SK-N-SH (cell line): ENCODE measurements around the gene KRTAP6-1. TPM values are rescaled to one million over a fixed set of nuclear protein-coding genes. Genes with fewer than 3 reads are reported as not detected.

Source experiments
- CTCF ChIA-PET: fragments of 300-600, 350-600 bp; formaldehyde crosslinking; extraction: SDS; loops from one replicate; lab custom pipeline; 2021; lab: Yijun Ruan, JAX
- POLR2A ChIA-PET: fragments of 350-600 bp; sonication (Branson Sonifier 250); formaldehyde crosslinking; extraction: SDS; loops from one replicate; lab custom pipeline; 2020; ENCODE audit warnings: antibody characterized with exemption, inconsistent platforms; lab: Yijun Ruan, JAX
- DNase-seq: peaks from one replicate; pipeline ENCODE4 v3.0.0; 2012
- H2AFZ ChIP-seq: fragments of 200-600 bp; sonication (generic); 2 replicates; pipeline ENCODE4 v1.8.1; 2016; ENCODE audit warnings: antibody characterized with exemption, mild to moderate bottlenecking, low read depth
- H3F3A ChIP-seq: fragments of 200-600 bp; sonication (generic); replicated peaks from 2 replicates; pipeline ENCODE3; 2016; ENCODE audit warnings: antibody characterized with exemption, mild to moderate bottlenecking; ENCODE audit not compliant: insufficient read depth
- H3K27ac ChIP-seq, 2 experiments: fragments of 200-500 bp in 1 of 2; fragments of 200-600 bp in 1 of 2; sonication (Bioruptor generic) in 1 of 2; sonication (generic), shearing (Covaris generic) in 1 of 2; 2 replicates each; pipeline versions ENCODE4 v1.5.1 to v1.6.1; 2014 to 2016; ENCODE audit warnings: low read depth in 2 of 2, inconsistent platforms in 1 of 2, low read length in 1 of 2, mild to moderate bottlenecking in 1 of 2, mixed read lengths in 1 of 2
- H3K27me3 ChIP-seq: fragments of 200-600 bp; sonication (generic), shearing (Covaris generic); 2 replicates; pipeline ENCODE4 v1.6.1; 2016; ENCODE audit warnings: mixed run types; ENCODE audit not compliant: insufficient read depth
- H3K36me3 ChIP-seq, 2 experiments: fragments of 200-500 bp in 1 of 2; fragments of 200-600 bp in 1 of 2; sonication (Bioruptor generic) in 1 of 2; sonication (generic) in 1 of 2; replicated peaks in 1 of 2; 2 replicates each; pipeline versions ENCODE3 to v1.5.1; 2014 to 2016; ENCODE audit warnings: low read length in 1 of 2, mild to moderate bottlenecking in 1 of 2; ENCODE audit not compliant: insufficient read depth in 2 of 2, control insufficient read depth in 1 of 2
- H3K4me1 ChIP-seq, 2 experiments: fragments of 200-500 bp in 1 of 2; fragments of 200-600 bp in 1 of 2; sonication (Bioruptor generic) in 1 of 2; sonication (generic), shearing (Covaris generic) in 1 of 2; 2 replicates each; pipeline versions ENCODE4 v1.5.1 to v1.6.1; 2014 to 2016; ENCODE audit warnings: low read depth in 1 of 2, low read length in 1 of 2, mixed run types in 1 of 2; ENCODE audit not compliant: insufficient read depth in 2 of 2, control insufficient read depth in 1 of 2
- H3K4me2 ChIP-seq: fragments of 200-600 bp; sonication (generic), shearing (Covaris generic); 2 replicates; pipeline ENCODE4 v1.6.1; 2017; ENCODE audit warnings: mixed run types
- H3K4me3 ChIP-seq, 2 experiments: fragments of 200-500 bp in 1 of 2; fragments of 200-600 bp in 1 of 2; sonication (Bioruptor generic) in 1 of 2; sonication (generic), shearing (Covaris generic) in 1 of 2; 2 replicates each; pipeline versions ENCODE4 v1.5.1 to v1.8.1; 2014 to 2016; ENCODE audit warnings: low read depth in 2 of 2, inconsistent platforms in 1 of 2, low read length in 1 of 2, mild to moderate bottlenecking in 1 of 2, mixed read lengths in 1 of 2, moderate library complexity in 1 of 2
- H3K79me2 ChIP-seq: fragments of 200-600 bp; sonication (generic); 2 replicates; pipeline ENCODE4 v1.8.1; 2017; ENCODE audit warnings: mild to moderate bottlenecking; ENCODE audit not compliant: insufficient read depth
- H3K9ac ChIP-seq: fragments of 200-600 bp; sonication (generic); 2 replicates; pipeline ENCODE4 v1.6.1; 2017; ENCODE audit warnings: mixed run types
- H3K9me2 ChIP-seq: fragments of 200-600 bp; sonication (generic); 2 replicates; pipeline ENCODE4 v1.6.1; 2017; ENCODE audit warnings: mixed run types
- H3K9me3 ChIP-seq: fragments of 200-600 bp; sonication (generic); 2 replicates; pipeline ENCODE4 v1.6.1; 2017; ENCODE audit warnings: mixed run types, mild to moderate bottlenecking, moderate library complexity
- H4K20me1 ChIP-seq: fragments of 200-600 bp; sonication (generic); 2 replicates; pipeline ENCODE4 v1.6.1; 2017; ENCODE audit warnings: mild to moderate bottlenecking, mixed run types; ENCODE audit not compliant: insufficient read depth
- CHD2 ChIP-seq: fragments of 150-350 bp; IDR thresholded peaks from 2 replicates; pipeline ENCODE4 v1.6.1; 2018; ENCODE audit warnings: low read length; ENCODE audit not compliant: partially characterized antibody
- CTCF ChIP-seq: fragments of 200-600 bp; sonication (generic); IDR thresholded peaks from 2 replicates; pipeline ENCODE4 v1.6.1; 2017; ENCODE audit warnings: antibody characterized with exemption, mild to moderate bottlenecking, moderate library complexity
- ELF1 ChIP-seq: IDR thresholded peaks from 2 replicates; pipeline ENCODE4 v1.4.0; 2012
- EZH2phosphoT487 ChIP-seq: fragments of 200-600 bp; sonication (generic); IDR thresholded peaks from 2 replicates; pipeline ENCODE4 v1.6.1; 2017; ENCODE audit warnings: low read depth, mixed run types, mild to moderate bottlenecking, antibody characterized with exemption, moderate library complexity, borderline replicate concordance
- FOXM1 ChIP-seq: IDR thresholded peaks from 2 replicates; pipeline ENCODE4 v1.4.0; 2012; ENCODE audit warnings: low read depth, mild to moderate bottlenecking
- GABPA ChIP-seq: IDR thresholded peaks from 2 replicates; pipeline ENCODE4 v1.4.0; 2012; ENCODE audit warnings: low read depth, mild to moderate bottlenecking
- GATA2 ChIP-seq: sonication (generic); formaldehyde crosslinking; IDR thresholded peaks from 2 replicates; pipeline ENCODE4 v1.5.0; 2020; ENCODE audit warnings: mild to moderate bottlenecking, missing genetic modification reagents
- JUND ChIP-seq: IDR thresholded peaks from 2 replicates; pipeline ENCODE4 v1.4.0; 2012
- RAD21 ChIP-seq: IDR thresholded peaks from 2 replicates; pipeline ENCODE4 v1.6.1; 2012; ENCODE audit warnings: mild to moderate bottlenecking, low read length
- RCOR1 ChIP-seq: fragments of 150-350 bp; IDR thresholded peaks from 2 replicates; pipeline ENCODE4 v1.6.1; 2017; ENCODE audit warnings: antibody characterized with exemption, low read length
- REST ChIP-seq: IDR thresholded peaks from 2 replicates; pipeline ENCODE4 v1.6.1; 2012; ENCODE audit warnings: mild to moderate bottlenecking, low read depth, low read length, moderate library complexity
- RFX5 ChIP-seq: IDR thresholded peaks from 2 replicates; pipeline ENCODE4 v1.6.1; 2012; ENCODE audit warnings: mild to moderate bottlenecking, improper control_type of control experiment, low read length
- RXRA ChIP-seq: IDR thresholded peaks from 2 replicates; pipeline ENCODE4 v1.4.0; 2012; ENCODE audit warnings: low read depth, mild to moderate bottlenecking, borderline replicate concordance
- SIN3A ChIP-seq: IDR thresholded peaks from 2 replicates; pipeline ENCODE4 v1.6.1; 2012; ENCODE audit warnings: low read depth, mild to moderate bottlenecking, low read length, moderate library complexity, borderline replicate concordance
- TAF1 ChIP-seq: IDR thresholded peaks from 2 replicates; pipeline ENCODE4 v1.6.1; 2012; ENCODE audit warnings: low read depth, mild to moderate bottlenecking, low read length, moderate library complexity, borderline replicate concordance
- TCF12 ChIP-seq: IDR thresholded peaks from 2 replicates; pipeline ENCODE4 v1.4.0; 2012
- USF2 ChIP-seq: fragments of 150-350 bp; IDR thresholded peaks from 2 replicates; pipeline ENCODE4 v1.6.1; 2017; ENCODE audit warnings: antibody characterized with exemption, low read length, low read depth, borderline replicate concordance
- YY1 ChIP-seq: IDR thresholded peaks from 2 replicates; pipeline ENCODE4 v1.4.0; 2012; ENCODE audit warnings: low read depth, mild to moderate bottlenecking
- polyA plus RNA-seq, 3 experiments: library from polyadenylated mRNA; depleted of rRNA; stranded (reverse); fragments of >200 nt; gene quantifications; 2 replicates each; pipeline ENCODE4 v1.2.3, GENCODE V29; 2012
- TF ChIP-seq, protein P1 (sequence below): IDR thresholded peaks from 2 replicates; pipeline ENCODE4; 2012
- TF ChIP-seq, protein P2 (sequence below): fragments of 150-350 bp; IDR thresholded peaks from 2 replicates; pipeline ENCODE4 v1.6.1; 2016; ENCODE audit warnings: mild to moderate bottlenecking, low read depth, low read length

The KRTAP6-1 gene
- polyA plus RNA-seq, 1 of the 3 experiments (the other 2 are of a cell fraction): not detected

DNA sequence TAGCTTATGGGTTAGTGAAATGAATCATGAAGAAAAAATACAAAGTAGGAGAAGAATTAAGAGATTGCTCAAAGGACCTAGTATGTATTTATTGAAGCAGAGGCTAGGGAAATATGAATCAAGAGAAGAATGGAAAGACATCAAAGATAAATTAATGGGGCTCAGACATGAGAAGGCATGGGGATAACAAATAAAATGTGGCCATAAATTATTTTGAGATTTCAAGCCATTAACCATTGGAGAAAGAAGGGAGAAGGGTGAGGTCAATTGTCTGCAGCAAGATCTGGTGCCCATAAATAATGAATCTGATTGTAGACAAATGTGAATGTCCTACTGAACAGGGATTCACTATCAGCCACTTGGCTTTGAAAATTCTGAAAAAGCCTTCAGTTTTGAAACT lies 39.2 kb upstream of the KRTAP6-1 start:
- H3K36me3 ChIP-seq: no peaks in the 10 kb centered on the region
- H3K27me3 ChIP-seq: no peaks in the 10 kb centered on the region; the same call in 1 of the 2 replicates
- H4K20me1 ChIP-seq: no peaks in the 10 kb centered on the region
- H3K4me2 ChIP-seq: no peak overlapping the region
- no peak overlapping the region for H3K9ac ChIP-seq
- ChIA-PET POLR2A (no interaction called here), CTCF (no interaction called here)
- no peak for TF ChIP-seq JUND
- TF ChIP-seq CHD2: no peak
- TF ChIP-seq YY1: no peak
- TF ChIP-seq RCOR1: no peak
- no peak for TF ChIP-seq EZH2phosphoT487
- no peak for TF ChIP-seq GATA2 (CRISPR knock-in tag)
- TF ChIP-seq, protein P1, sequence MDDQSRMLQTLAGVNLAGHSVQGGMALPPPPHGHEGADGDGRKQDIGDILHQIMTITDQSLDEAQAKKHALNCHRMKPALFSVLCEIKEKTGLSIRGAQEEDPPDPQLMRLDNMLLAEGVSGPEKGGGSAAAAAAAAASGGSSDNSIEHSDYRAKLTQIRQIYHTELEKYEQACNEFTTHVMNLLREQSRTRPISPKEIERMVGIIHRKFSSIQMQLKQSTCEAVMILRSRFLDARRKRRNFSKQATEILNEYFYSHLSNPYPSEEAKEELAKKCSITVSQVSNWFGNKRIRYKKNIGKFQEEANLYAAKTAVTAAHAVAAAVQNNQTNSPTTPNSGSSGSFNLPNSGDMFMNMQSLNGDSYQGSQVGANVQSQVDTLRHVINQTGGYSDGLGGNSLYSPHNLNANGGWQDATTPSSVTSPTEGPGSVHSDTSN: no peak
- no peak for TF ChIP-seq TCF12
- TF ChIP-seq CTCF: no peak
- no peak for TF ChIP-seq REST
- no peak for TF ChIP-seq TAF1
- no peak for TF ChIP-seq FOXM1
- TF ChIP-seq USF2: no peak
- no peak for TF ChIP-seq GABPA
- TF ChIP-seq RFX5: no peak
- no peak for TF ChIP-seq ELF1
- TF ChIP-seq RXRA: no peak
- TF ChIP-seq, protein P2, sequence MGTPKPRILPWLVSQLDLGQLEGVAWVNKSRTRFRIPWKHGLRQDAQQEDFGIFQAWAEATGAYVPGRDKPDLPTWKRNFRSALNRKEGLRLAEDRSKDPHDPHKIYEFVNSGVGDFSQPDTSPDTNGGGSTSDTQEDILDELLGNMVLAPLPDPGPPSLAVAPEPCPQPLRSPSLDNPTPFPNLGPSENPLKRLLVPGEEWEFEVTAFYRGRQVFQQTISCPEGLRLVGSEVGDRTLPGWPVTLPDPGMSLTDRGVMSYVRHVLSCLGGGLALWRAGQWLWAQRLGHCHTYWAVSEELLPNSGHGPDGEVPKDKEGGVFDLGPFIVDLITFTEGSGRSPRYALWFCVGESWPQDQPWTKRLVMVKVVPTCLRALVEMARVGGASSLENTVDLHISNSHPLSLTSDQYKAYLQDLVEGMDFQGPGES: no peak
- no peak for TF ChIP-seq RAD21
- no peak for TF ChIP-seq SIN3A
- H3K79me2 ChIP-seq: no peaks in the 10 kb centered on the region
- H3K9me2 ChIP-seq: no peaks in the 10 kb centered on the region
- no peak for DNase-seq
- H3K4me1 ChIP-seq: no peaks in the 10 kb centered on the region
- no peak overlapping the region for H2AFZ ChIP-seq
- no peak overlapping the region for H3K27ac ChIP-seq
- H3K4me3 ChIP-seq: no peak overlapping the region
- no peaks in the 10 kb centered on the region for H3K9me3 ChIP-seq
- no peaks in the 10 kb centered on the region for H3F3A ChIP-seq
